Activated CD8-positive, alpha-beta memory T cell treated with anti-CD3 and anti-CD28 coated beads for 1 hour (primary cell): ENCODE results near the gene SEMA5B.
A peak's percentile ranks its signal among the peaks of the same experiment; 100 is the strongest.

Source experiments
- DNase-seq, 2 donors: peaks; one replicate each; pipeline ENCODE4 v3.0.0-alpha.2; 2020; ENCODE audit warnings: low read depth in 1 of 2; ENCODE audit errors: extremely low read depth in 1 of 2

The SEMA5B gene

GRCh38 chr3:123027292-123028232 lies at the start of gene SEMA5B:
TSS of gene SEMA5B (minus strand) at chr3:123027763. CDS start at chr3:122961263, 66,500 bp downstream.
- no peak for DNase-seq

- no peak for DNase-seq
Observed at GRCh38 chr3:123076496-123077418, 49.2 kb upstream of the SEMA5B start.

- no peak for DNase-seq
Observed at GRCh38 chr3:123076112-123076495, 48.5 kb upstream of the SEMA5B start.

- DNase-seq, result no peak
Observed at GRCh38 chr3:123075359-123075758, 47.8 kb upstream of the SEMA5B start.

GRCh38 chr3:123072564-123072963 lies 45.0 kb upstream of the SEMA5B start:
- no peak for DNase-seq

GRCh38 chr3:123072152-123072551 lies 44.6 kb upstream of the SEMA5B start:
- no peak for DNase-seq

- DNase-seq, result no peak
Observed at GRCh38 chr3:123071581-123071980, 44.0 kb upstream of the SEMA5B start.

GRCh38 chr3:123071146-123071545 lies 43.6 kb upstream of the SEMA5B start:
- DNase-seq, result no peak

- DNase-seq, result no peak
Observed at GRCh38 chr3:123070510-123070909, 42.9 kb upstream of the SEMA5B start.

- DNase-seq, result no peak
Observed at GRCh38 chr3:123068601-123069381, 41.2 kb upstream of the SEMA5B start.

- no peak for DNase-seq
Observed at GRCh38 chr3:123067689-123068600, 40.4 kb upstream of the SEMA5B start.

GRCh38 chr3:123066896-123067688 lies 39.5 kb upstream of the SEMA5B start, which contains the start of gene PDIA5:
TSS of gene PDIA5 (plus strand) at chr3:123067025. CDS start at chr3:123067165, 140 bp downstream.
- peak in 1 of 2 donors; percentile 30 for DNase-seq

- DNase-seq, result no peak
Observed at GRCh38 chr3:123066599-123066895, 39.0 kb upstream of the SEMA5B start.

GRCh38 chr3:123064914-123065313 lies 37.4 kb upstream of the SEMA5B start:
- no peak for DNase-seq

GRCh38 chr3:123064506-123064905 lies 36.9 kb upstream of the SEMA5B start:
- DNase-seq, result no peak

GRCh38 chr3:123063034-123063433 lies 35.5 kb upstream of the SEMA5B start:
- no peak for DNase-seq

GRCh38 chr3:123061856-123062255 lies 34.3 kb upstream of the SEMA5B start:
- no peak for DNase-seq

- no peak for DNase-seq
Observed at GRCh38 chr3:123060054-123060453, 32.5 kb upstream of the SEMA5B start.

GRCh38 chr3:123058505-123058904 lies 30.9 kb upstream of the SEMA5B start:
- DNase-seq, result no peak
